PFSK-1 (cell line): ENCODE data around the gene OAT.

Source experiments
- FOXP2 ChIP-seq: optimal IDR thresholded peaks from 2 replicates; pipeline ENCODE3; 2011; ENCODE audit warnings: borderline replicate concordance, control low read depth, inconsistent platforms; ENCODE audit not compliant: insufficient read depth; ENCODE audit errors: extremely low read length, extremely low read depth
- POLR2AphosphoS5 ChIP-seq: IDR thresholded peaks from 2 replicates; pipeline ENCODE4 v1.6.1; 2012; ENCODE audit warnings: low read depth, mild to moderate bottlenecking, control low read depth, low read length, moderate library complexity
- REST ChIP-seq, 2 experiments: IDR thresholded peaks; 2 replicates each; pipeline versions ENCODE4 v1.6.1 to v1.8.0; 2011 to 2012; ENCODE audit warnings: low read depth in 2 of 2, low read length in 2 of 2, control low read depth in 1 of 2, inconsistent platforms in 1 of 2, mild to moderate bottlenecking in 1 of 2, moderate library complexity in 1 of 2; ENCODE audit not compliant: insufficient read depth in 1 of 2
- SIN3A ChIP-seq: IDR thresholded peaks from 2 replicates; pipeline ENCODE4 v1.6.1; 2012; ENCODE audit warnings: mild to moderate bottlenecking, low read length, moderate library complexity, borderline replicate concordance; ENCODE audit not compliant: insufficient read depth
- TAF1 ChIP-seq: IDR thresholded peaks from 2 replicates; pipeline ENCODE4 v1.6.1; 2012; ENCODE audit warnings: low read length, control low read depth, borderline replicate concordance; ENCODE audit not compliant: insufficient read depth

DNA sequence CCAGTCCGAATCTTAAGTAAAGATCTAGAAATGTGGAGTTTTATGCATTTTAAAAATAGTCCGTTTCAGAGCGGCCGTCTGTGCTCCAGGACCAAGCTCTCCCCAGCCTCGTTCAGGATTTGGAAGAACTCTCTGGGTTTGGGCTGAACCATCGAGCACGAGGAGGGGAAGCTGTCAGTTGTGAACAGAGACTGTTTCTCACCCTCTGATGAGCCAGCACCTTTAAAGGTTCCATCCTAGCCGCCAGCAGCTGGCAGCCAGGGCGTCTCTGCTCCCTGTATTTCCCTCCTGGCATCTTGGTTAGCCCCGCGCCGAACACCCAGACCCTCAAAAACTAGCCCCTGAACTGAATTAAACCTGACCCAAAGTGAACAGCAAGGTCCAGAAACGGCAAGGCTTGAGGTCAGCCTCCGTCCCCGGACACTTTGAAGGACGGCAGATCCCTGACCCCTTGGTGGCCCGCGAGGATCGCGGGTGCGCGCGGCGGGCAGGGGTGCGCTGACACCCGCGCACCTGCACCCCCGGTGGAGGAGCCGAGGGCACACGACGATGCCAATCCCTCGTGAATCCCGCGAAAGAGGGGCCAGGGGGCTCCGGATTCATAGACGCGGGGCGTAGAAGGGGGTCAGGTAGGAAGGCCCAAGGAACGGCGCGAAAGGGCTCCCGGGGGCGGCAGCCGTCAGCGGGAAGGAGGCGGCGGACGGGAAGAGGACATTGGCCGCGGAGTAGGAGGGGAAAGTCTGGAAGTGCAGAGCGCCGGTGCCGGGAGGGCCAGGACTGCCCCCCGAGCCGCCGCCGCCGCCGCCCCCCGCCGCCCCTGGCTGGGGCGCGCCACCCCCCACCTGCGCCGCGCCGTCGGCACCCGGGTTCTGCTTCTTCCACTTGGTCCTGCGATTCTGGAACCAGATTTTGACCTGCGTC lies 28.4 kb upstream of the OAT start:
- TF ChIP-seq FOXP2 (no peak), POLR2AphosphoS5 (no peak), REST (IDR thresholded peaks at IDR 0.05; ENCODE audit: insufficient read depth in 1 of 2, low read depth in 2 of 2, low read length in 2 of 2) (no peak), SIN3A (no peak), TAF1 (no peak)
